ENCODE data around the gene GRK5.

GRK5 gene

GRCh38 chr10:119367841-119368549 lies 160.6 kb downstream of the GRK5 start:
- TF ChIP-seq, protein P1, sequence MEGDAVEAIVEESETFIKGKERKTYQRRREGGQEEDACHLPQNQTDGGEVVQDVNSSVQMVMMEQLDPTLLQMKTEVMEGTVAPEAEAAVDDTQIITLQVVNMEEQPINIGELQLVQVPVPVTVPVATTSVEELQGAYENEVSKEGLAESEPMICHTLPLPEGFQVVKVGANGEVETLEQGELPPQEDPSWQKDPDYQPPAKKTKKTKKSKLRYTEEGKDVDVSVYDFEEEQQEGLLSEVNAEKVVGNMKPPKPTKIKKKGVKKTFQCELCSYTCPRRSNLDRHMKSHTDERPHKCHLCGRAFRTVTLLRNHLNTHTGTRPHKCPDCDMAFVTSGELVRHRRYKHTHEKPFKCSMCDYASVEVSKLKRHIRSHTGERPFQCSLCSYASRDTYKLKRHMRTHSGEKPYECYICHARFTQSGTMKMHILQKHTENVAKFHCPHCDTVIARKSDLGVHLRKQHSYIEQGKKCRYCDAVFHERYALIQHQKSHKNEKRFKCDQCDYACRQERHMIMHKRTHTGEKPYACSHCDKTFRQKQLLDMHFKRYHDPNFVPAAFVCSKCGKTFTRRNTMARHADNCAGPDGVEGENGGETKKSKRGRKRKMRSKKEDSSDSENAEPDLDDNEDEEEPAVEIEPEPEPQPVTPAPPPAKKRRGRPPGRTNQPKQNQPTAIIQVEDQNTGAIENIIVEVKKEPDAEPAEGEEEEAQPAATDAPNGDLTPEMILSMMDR (IDR thresholded peaks at IDR 0.05; ENCODE audit: low read depth, low read length, missing control alignments) = no peak
- DNase-seq = no peak
- H3K27ac ChIP-seq = no peak overlapping the region
- in situ Hi-C loops (cut with HindIII; ENCODE audit: low pct_ligation_motif_present, low sequenced_read_pairs) = no loop called here
- no peak overlapping the region for H3K4me3 ChIP-seq (ENCODE audit: low read depth, low read length)
- H3K27me3 ChIP-seq (replicated peaks) = no peaks in the 10 kb centered on the region
- no peaks in the 10 kb centered on the region for H3K36me3 ChIP-seq (replicated peaks)

- in situ Hi-C loops (cut with HindIII; ENCODE audit: low pct_ligation_motif_present, low sequenced_read_pairs) = no loop called here
- Histone ChIP-seq H3K4me3 (ENCODE audit: low read depth, low read length) (no peak overlapping the region), H3K27ac (no peak overlapping the region), H3K36me3 (replicated peaks) (no peaks in the 10 kb centered on the region), H3K27me3 (replicated peaks) (no peaks in the 10 kb centered on the region)
- TF ChIP-seq, protein P1 (IDR thresholded peaks at IDR 0.05; ENCODE audit: low read depth, low read length, missing control alignments) = no peak
- DNase-seq = no peak
Measured at GRCh38 chr10:119368581-119368980, 161.2 kb downstream of the GRK5 start.

- Histone ChIP-seq H3K36me3 (replicated peaks) (no peaks in the 10 kb centered on the region), H3K27me3 (replicated peaks) (no peaks in the 10 kb centered on the region), H3K4me3 (ENCODE audit: low read depth, low read length) (no peak overlapping the region), H3K27ac (no peak overlapping the region)
- no peak for DNase-seq
- in situ Hi-C loops (cut with HindIII; ENCODE audit: low pct_ligation_motif_present, low sequenced_read_pairs) = no loop called here
- TF ChIP-seq, protein P1 (IDR thresholded peaks at IDR 0.05; ENCODE audit: low read depth, low read length, missing control alignments) = no peak
Measured at GRCh38 chr10:119368991-119369869, 161.9 kb downstream of the GRK5 start.

DNA sequence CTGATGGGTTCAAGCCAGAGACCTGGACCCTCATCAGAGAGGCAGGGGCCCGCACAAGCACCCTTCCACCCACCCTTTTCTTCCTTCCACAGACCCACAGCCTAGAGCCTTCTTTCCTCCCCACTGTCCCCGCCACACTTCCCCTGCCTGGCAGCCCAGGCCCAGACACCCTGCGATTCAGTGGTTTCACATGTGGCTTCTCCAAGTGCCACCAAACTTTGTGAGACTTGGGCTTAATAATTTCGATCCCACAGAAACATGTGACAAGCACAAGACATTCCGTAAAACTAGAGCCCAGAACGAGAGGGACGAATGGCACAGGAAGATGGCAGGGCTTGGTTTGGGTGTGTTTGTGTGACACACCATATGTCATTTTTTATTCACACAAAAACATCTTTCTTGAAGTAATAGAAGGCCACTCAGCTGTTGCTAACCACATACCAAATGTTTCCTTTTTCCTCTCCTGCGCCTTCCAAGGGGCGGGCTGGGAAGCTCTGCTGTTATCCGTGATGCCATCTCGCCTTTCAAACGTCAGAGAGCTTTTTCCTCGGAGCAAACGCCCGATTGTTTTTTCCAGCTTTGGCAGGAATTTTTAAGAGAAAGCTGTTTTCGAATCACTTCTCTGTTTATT lies 162.9 kb downstream of the GRK5 start:
- TF ChIP-seq, protein P1 (IDR thresholded peaks at IDR 0.05; ENCODE audit: low read depth, low read length, missing control alignments) = no peak
- H3K4me3 ChIP-seq (ENCODE audit: low read depth, low read length) = peak overlapping the region; percentile 33
- peak overlapping the region; percentile 93 for H3K27ac ChIP-seq
- in situ Hi-C loops (cut with HindIII; ENCODE audit: low pct_ligation_motif_present, low sequenced_read_pairs) = no loop called here
- no peaks in the 10 kb centered on the region for H3K36me3 ChIP-seq (replicated peaks)
- no peaks in the 10 kb centered on the region for H3K27me3 ChIP-seq (replicated peaks)
- peak; percentile 85 for DNase-seq

DNA sequence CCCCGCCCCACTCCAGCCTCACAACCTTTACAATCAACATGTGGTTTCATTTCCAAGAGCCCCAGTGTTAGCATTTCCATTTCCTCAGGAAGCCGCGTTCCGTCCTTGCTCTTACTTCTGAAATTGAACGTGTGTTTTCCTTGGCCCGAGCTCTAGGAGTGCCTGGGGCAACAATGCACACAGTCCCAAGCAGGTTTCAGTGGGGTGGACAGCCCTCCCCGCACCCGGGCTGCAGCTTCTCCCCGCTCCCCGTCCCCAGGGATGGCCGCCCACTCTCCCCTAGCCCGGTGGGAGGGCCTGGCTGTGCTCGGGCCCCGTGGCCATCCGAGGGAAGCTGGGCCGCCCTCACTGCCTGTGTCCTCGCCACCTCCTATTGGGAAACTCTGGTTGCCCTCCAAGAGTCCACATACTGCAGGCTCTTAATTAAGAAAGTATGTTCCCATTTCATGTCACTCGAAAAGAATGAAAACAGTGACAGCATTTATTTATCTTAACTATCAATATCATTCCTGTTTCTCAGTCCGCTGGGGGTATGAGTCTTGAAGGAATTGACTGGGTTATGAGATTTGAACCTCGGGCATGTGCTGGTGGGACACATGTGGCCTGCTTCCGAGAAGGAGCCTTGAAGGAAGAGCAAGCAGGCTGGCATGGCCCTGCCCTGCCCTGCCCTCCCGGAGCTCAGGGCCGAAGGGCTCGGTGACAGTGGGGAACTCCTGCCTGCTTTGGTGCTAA lies 163.8 kb downstream of the GRK5 start:
- Histone ChIP-seq H3K36me3 (replicated peaks) (no peaks in the 10 kb centered on the region), H3K27me3 (replicated peaks) (no peaks in the 10 kb centered on the region), H3K27ac (peak overlapping the region; percentile 93), H3K4me3 (ENCODE audit: low read depth, low read length) (peak overlapping the region; percentile 33)
- in situ Hi-C loops (cut with HindIII; ENCODE audit: low pct_ligation_motif_present, low sequenced_read_pairs) = no loop called here
- TF ChIP-seq, protein P1 (IDR thresholded peaks at IDR 0.05; ENCODE audit: low read depth, low read length, missing control alignments) = no peak
- DNase-seq = peak; percentile 86

All from brain microvascular endothelial cell (primary cell).